BE2C (cell line): Measurements from ENCODE around the gene TRAF3IP1.

Experiments used
- DNase-seq: peaks from one replicate; pipeline ENCODE4 v3.0.0-alpha.2; 2020
- H3K27me3 ChIP-seq: fragments of 250-450 bp; sonication (Bioruptor Pico); 2 replicates; pipeline ENCODE4 v1.5.1; 2020; ENCODE audit warnings: mild to moderate bottlenecking
- H3K36me3 ChIP-seq: fragments of 250-450 bp; sonication (Bioruptor Pico); 2 replicates; pipeline ENCODE4 v1.5.1; 2020; ENCODE audit warnings: mild to moderate bottlenecking
- H3K4me1 ChIP-seq: fragments of 250-450 bp; sonication (Bioruptor Pico); 2 replicates; pipeline ENCODE4 v1.5.1; 2020
- H3K4me3 ChIP-seq: 2 replicates; pipeline ENCODE4 v1.5.1; 2011; ENCODE audit warnings: low read depth, low read length
- H3K9me3 ChIP-seq: fragments of 250-450 bp; sonication (Bioruptor Pico); 2 replicates; pipeline ENCODE4 v1.5.1; 2020
- TF ChIP-seq, protein P1 (sequence below): IDR thresholded peaks from 2 replicates; pipeline ENCODE4 v1.5.1; 2012; ENCODE audit warnings: mild to moderate bottlenecking, low read depth, low read length

Gene TRAF3IP1

DNA sequence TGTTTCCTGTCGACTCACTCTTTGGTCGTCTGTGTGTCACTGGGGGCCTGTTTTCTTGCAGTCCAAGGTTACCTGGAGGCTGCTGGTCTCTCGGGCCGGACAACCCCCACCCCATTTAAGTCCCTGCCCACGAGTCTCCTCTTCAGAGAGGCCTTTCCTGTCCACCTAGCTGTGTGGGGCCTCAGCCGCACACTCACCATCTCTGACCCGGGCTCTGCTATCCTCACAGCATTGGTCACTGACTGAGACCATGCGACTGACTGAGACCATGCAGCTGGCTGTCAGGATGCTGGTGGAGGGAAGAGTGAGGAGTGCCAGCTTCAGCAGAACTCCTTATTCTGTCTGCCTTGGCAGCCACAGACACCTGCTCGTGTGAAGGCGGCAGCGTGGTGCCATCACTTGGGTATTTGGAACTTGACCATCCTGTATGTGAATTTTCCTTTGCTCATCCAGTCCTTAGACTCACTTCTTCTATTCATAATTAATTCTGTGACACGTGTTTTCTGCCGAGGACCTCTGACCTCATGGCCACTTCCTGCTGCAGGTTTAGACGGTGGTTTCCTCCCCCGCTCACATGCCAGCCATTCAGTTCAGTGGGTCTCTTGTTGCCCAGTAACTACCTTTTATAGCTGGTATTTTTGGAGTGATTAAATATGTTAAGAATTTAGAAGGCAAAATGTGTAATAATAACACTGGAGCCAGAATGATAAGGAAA, 58.9 kb downstream of the TRAF3IP1 start:
- H3K9me3 ChIP-seq, result no peaks in the 10 kb centered on the region
- DNase-seq, result no peak
- no peak overlapping the region for H3K4me3 ChIP-seq
- no peaks in the 10 kb centered on the region for H3K27me3 ChIP-seq
- no peaks in the 10 kb centered on the region for H3K36me3 ChIP-seq
- TF ChIP-seq, protein P1, sequence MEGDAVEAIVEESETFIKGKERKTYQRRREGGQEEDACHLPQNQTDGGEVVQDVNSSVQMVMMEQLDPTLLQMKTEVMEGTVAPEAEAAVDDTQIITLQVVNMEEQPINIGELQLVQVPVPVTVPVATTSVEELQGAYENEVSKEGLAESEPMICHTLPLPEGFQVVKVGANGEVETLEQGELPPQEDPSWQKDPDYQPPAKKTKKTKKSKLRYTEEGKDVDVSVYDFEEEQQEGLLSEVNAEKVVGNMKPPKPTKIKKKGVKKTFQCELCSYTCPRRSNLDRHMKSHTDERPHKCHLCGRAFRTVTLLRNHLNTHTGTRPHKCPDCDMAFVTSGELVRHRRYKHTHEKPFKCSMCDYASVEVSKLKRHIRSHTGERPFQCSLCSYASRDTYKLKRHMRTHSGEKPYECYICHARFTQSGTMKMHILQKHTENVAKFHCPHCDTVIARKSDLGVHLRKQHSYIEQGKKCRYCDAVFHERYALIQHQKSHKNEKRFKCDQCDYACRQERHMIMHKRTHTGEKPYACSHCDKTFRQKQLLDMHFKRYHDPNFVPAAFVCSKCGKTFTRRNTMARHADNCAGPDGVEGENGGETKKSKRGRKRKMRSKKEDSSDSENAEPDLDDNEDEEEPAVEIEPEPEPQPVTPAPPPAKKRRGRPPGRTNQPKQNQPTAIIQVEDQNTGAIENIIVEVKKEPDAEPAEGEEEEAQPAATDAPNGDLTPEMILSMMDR, result no peak
- H3K4me1 ChIP-seq, result no peaks in the 10 kb centered on the region

DNA sequence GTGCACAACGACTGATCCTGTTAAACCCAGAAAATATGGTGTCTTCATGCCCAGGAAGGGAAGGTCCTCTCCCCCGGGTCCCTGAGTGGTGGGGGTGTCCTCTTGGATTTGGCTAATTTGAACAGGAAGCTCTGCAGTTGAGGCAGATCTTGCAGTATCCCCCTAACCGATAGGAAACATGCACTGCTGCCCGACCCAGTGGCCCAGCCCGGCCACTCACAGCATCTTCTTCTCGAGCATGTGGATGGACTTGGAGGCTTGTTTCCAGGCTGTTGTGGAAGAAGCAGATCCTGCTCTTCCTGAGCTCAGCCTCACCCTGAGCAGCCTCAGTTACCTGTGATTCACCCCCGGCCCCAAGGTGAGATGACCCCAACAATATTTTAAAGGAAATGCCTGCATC, 60.0 kb downstream of the TRAF3IP1 start:
- TF ChIP-seq, protein P1, result no peak
- H3K4me1 ChIP-seq, result no peaks in the 10 kb centered on the region
- no peaks in the 10 kb centered on the region for H3K36me3 ChIP-seq
- DNase-seq, result no peak
- H3K9me3 ChIP-seq, result no peaks in the 10 kb centered on the region
- H3K4me3 ChIP-seq, result no peak overlapping the region
- H3K27me3 ChIP-seq, result no peaks in the 10 kb centered on the region

DNA sequence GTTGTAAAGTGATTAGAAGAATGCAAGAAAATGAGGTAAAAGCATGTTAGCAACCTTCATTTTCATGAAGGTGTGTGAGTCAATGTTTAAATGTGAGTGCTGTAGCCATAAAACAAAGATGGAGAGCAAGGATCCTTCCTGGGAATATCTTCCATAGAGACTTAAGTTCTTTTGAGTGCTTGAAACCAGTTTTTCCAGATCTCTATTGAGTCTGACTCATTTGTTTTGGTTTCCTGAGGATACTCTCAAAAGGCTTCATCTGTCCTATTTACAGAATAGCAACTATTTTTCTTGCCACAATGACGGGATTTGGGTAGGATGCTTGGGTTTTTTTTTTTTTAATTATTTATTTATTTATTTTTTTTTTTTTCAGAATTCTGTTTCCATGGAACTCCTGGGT, 60.5 kb downstream of the TRAF3IP1 start:
- TF ChIP-seq, protein P1, result no peak
- no peaks in the 10 kb centered on the region for H3K36me3 ChIP-seq
- H3K4me1 ChIP-seq, result no peaks in the 10 kb centered on the region
- H3K9me3 ChIP-seq, result no peaks in the 10 kb centered on the region
- H3K4me3 ChIP-seq, result no peak overlapping the region
- H3K27me3 ChIP-seq, result no peaks in the 10 kb centered on the region
- no peak for DNase-seq

DNA sequence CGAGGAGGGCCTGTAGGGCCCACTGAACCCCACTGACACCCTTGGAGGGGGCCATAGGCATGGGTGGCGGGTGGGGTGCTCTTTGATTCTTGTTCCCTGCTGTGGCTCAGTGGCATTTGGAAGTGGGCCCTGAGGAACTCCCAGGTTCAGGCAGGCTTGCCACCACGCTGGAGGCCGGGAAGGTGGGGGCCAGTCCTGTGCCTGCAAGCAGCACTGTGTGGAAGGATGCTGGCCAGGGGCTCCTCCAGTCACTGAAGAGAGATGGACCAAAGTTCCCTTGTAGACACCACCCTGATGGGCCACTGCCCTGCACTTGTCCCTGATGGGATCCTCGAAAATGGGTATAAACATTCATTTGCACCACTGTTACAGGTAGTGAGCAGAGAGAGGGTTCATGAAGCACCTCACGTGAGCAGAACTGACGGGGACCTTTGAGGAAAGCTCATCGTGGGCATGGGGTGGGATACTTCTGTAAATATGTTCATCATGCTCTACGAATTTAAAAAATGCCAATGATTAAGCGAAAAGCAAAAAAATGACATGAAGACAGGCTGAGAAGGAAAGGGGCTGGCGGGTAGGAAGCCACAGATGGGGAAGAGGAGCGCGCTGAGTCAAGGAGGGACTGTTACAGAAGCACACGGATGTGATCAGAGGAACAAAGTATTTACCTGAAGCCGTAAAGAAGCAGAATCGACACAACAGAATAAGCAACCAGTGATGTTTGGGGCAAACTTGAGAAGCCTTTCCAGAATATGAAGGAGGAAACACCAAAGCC, 61.2 kb downstream of the TRAF3IP1 start:
- Histone ChIP-seq H3K4me3 (no peak overlapping the region), H3K4me1 (no peaks in the 10 kb centered on the region), H3K36me3 (no peaks in the 10 kb centered on the region), H3K9me3 (no peaks in the 10 kb centered on the region), H3K27me3 (no peaks in the 10 kb centered on the region)
- DNase-seq, result no peak
- TF ChIP-seq, protein P1, result no peak

DNA sequence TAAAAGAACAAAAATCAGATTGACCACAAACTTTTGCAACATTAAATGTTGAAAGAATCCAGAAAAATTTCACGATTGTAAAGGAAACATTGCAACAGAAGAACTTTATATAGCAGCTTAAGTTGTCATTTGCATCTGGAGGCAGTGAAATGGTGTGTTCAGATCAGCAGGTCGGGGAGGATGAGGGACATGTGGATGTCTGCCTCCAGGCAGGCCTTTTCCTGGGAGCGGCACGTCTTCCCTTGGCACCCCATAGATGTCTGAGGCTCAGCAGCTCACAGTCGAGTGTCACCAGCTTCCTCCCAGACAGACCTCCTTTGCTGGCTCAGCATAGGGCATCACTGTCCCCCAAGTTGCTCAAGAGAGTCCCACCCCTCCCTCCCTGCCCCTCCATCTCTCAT, 62.1 kb downstream of the TRAF3IP1 start:
- no peak for DNase-seq
- H3K4me3 ChIP-seq, result no peak overlapping the region
- H3K27me3 ChIP-seq, result no peaks in the 10 kb centered on the region
- H3K4me1 ChIP-seq, result no peaks in the 10 kb centered on the region
- no peaks in the 10 kb centered on the region for H3K9me3 ChIP-seq
- TF ChIP-seq, protein P1, result no peak
- H3K36me3 ChIP-seq, result no peaks in the 10 kb centered on the region

DNA sequence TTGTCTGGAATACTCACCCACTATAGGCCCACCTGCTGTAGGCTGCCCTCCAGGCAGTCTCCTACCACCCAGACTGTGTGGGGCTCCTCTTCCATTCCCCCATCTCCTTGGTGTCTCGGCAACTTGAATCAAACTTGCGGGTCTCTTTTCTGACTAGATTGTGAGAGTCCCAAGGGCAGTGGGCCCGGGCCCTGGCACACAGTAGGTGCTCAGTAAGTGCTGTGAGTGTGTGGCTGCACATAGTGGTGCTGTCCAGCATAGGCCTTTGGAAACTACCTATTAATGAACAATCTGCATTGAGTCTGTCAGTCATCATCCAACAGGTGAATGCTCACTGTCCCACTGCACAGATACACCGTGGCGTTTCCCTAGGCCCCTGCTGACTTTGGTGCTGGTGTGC, 62.8 kb downstream of the TRAF3IP1 start:
- Histone ChIP-seq H3K36me3 (no peaks in the 10 kb centered on the region), H3K4me1 (no peaks in the 10 kb centered on the region), H3K4me3 (no peak overlapping the region), H3K27me3 (no peaks in the 10 kb centered on the region), H3K9me3 (no peaks in the 10 kb centered on the region)
- DNase-seq, result no peak
- TF ChIP-seq, protein P1, result no peak
